Panc1 (cell line): ENCODE results near the gene MAP3K3. TPM values are rescaled to one million over a fixed set of nuclear protein-coding genes. Genes with fewer than 3 reads are reported as not detected.

Source experiments
- ATAC-seq: fragments of 200-7000 bp; cut with Tn5 transposase; 2 replicates; pipeline ENCODE4 v1.9.1; 2020; ENCODE audit warnings: mild to moderate bottlenecking, moderate library complexity
- BruUV-seq: library from RNA; stranded (reverse); fragments of 400-500 nt; replicated peaks from 2 replicates; lab custom pipeline; 2021; lab: Mats Ljungman, UMichigan
- CTCF ChIA-PET: fragments of 300-600 bp; sonication (Branson Sonifier 250); formaldehyde crosslinking; loops from one replicate; lab custom pipeline; 2022; ENCODE audit warnings: antibody characterized with exemption; lab: Charles Lee
- POLR2A ChIA-PET: fragments of 300-600 bp; sonication (Branson Sonifier 250); formaldehyde crosslinking; loops from one replicate; lab custom pipeline; 2022; ENCODE audit warnings: antibody characterized with exemption; lab: Charles Lee
- DNase-seq: peaks from one replicate; pipeline ENCODE4 v3.0.0-alpha.2; 2010; ENCODE audit warnings: low read depth, low spot score
- H3K27ac ChIP-seq: 2 replicates; pipeline ENCODE4 v1.5.1; 2011; ENCODE audit warnings: mild to moderate bottlenecking, low read length, inconsistent platforms
- H3K27me3 ChIP-seq: fragments of 200-500 bp; sonication (Bioruptor generic); 2 replicates; pipeline ENCODE4 v1.6.0; 2014; ENCODE audit warnings: low read length, inconsistent platforms; ENCODE audit not compliant: control insufficient read depth, insufficient read depth
- H3K36me3 ChIP-seq: fragments of 200-500 bp; sonication (Bioruptor generic); 2 replicates; pipeline ENCODE4 v1.5.1; 2014; ENCODE audit warnings: inconsistent platforms, mild to moderate bottlenecking, low read length, moderate library complexity; ENCODE audit not compliant: control insufficient read depth, insufficient read depth
- H3K4me1 ChIP-seq: 2 replicates; pipeline ENCODE4 v1.5.1; 2011; ENCODE audit warnings: inconsistent platforms, mild to moderate bottlenecking, low read length, moderate library complexity; ENCODE audit not compliant: control insufficient read depth, insufficient read depth
- H3K4me3 ChIP-seq, 2 experiments: 2 replicates each; pipeline ENCODE4 v1.5.1; 2011 to 2012; ENCODE audit warnings: low read depth in 2 of 2, low read length in 2 of 2, mild to moderate bottlenecking in 2 of 2, inconsistent platforms in 1 of 2, moderate library complexity in 1 of 2
- H3K9me3 ChIP-seq: fragments of 200-500 bp; sonication (Bioruptor generic); 2 replicates; pipeline ENCODE4 v1.5.1; 2014; ENCODE audit warnings: low read depth, mild to moderate bottlenecking, inconsistent platforms, low read length, moderate library complexity; ENCODE audit not compliant: control insufficient read depth, insufficient read depth
- CTCF ChIP-seq: fragments of 450-650 bp; IDR thresholded peaks from 2 replicates; pipeline ENCODE4 v1.5.1; 2017; ENCODE audit warnings: mild to moderate bottlenecking
- POLR2AphosphoS5 ChIP-seq: IDR thresholded peaks from 2 replicates; pipeline ENCODE4 v1.6.1; 2012; ENCODE audit warnings: mild to moderate bottlenecking, low read depth, low read length, moderate library complexity
- REST ChIP-seq, 2 experiments: IDR thresholded peaks; 2 replicates each; pipeline ENCODE4 v1.6.1; 2011 to 2012; ENCODE audit warnings: low read depth in 2 of 2, control low read depth in 1 of 2, low read length in 1 of 2, mild to moderate bottlenecking in 1 of 2, moderate library complexity in 1 of 2; ENCODE audit not compliant: insufficient read depth in 1 of 2
- SIN3A ChIP-seq: IDR thresholded peaks from 2 replicates; pipeline ENCODE4 v1.6.1; 2012; ENCODE audit warnings: low read depth, mild to moderate bottlenecking, low read length, moderate library complexity, borderline replicate concordance; ENCODE audit not compliant: insufficient read depth
- TCF7L2 ChIP-seq: IDR thresholded peaks from 2 replicates; pipeline ENCODE4 v1.6.1; 2011; ENCODE audit warnings: mild to moderate bottlenecking, low read depth, low read length, inconsistent platforms
- in situ Hi-C: cut with HindIII; loops from 2 replicates; pipeline ENCODE4 v1.10.0; 2016; ENCODE audit warnings: low sequenced_read_pairs, low pct_unique_long_range_greater_than_20kb
- intact Hi-C: fragments of 100-400 bp; cut with micrococcal nuclease; formaldehyde crosslinking; loops from one replicate; pipeline ENCODE4 v1.10.0; 2022; ENCODE audit not compliant: unreplicated experiment
- total RNA-seq: library from RNA; stranded (reverse); gene quantifications from one replicate; pipeline ENCODE4 v1.2.1, GENCODE V29; 2021; ENCODE audit not compliant: unreplicated experiment

MAP3K3 gene
- total RNA-seq, 1 experiment from 2014 or later = 22.3 TPM

- H3K4me1 ChIP-seq = peaks cover 10% of the 10 kb centered on the region
- ATAC-seq (no peak), DNase-seq (no peak)
- H3K27ac ChIP-seq = no peak overlapping the region
- CTCF ChIA-PET = no interaction called here
- in situ Hi-C loops = no loop called here
- H3K4me3 ChIP-seq = no peak overlapping the region
- intact Hi-C loops = no loop called here
- TF ChIP-seq TCF7L2 (no peak), REST (IDR thresholded peaks at IDR 0.05; ENCODE audit: insufficient read depth in 1 of 2, low read depth in 2 of 2, low read length in 1 of 2) (no peak), CTCF (no peak), POLR2AphosphoS5 (no peak), SIN3A (no peak)
- no peaks in the 10 kb centered on the region for H3K36me3 ChIP-seq
- no peaks in the 10 kb centered on the region for H3K9me3 ChIP-seq
- H3K27me3 ChIP-seq = no peaks in the 10 kb centered on the region
- POLR2A ChIA-PET = no interaction called here
- BruUV-seq = no TSS peak
These were observed 50.6 kb downstream of the MAP3K3 start for GRCh38 chr17:63672856-63673255.

- CTCF ChIA-PET = interaction anchor here (0.6 to 1.0 kb wide), 2 partner anchors 13 to 103 kb away, joined by 3 read pairs; no protein-coding TSS in a partner anchor
- peak; percentile 26; the same call in 1 of the 2 replicates for ATAC-seq
These were observed 53.0 kb downstream of the MAP3K3 start for GRCh38 chr17:63675231-63675606.

More at GRCh38 chr17:63675231-63675606, 53.0 kb downstream of the MAP3K3 start:
- H3K27ac ChIP-seq = peak overlapping the region; percentile 51
- no TSS peak for BruUV-seq
- H3K9me3 ChIP-seq = no peaks in the 10 kb centered on the region
- no peak for DNase-seq
- H3K36me3 ChIP-seq = no peaks in the 10 kb centered on the region
- H3K4me1 ChIP-seq = peaks cover 10% of the 10 kb centered on the region
- POLR2A ChIA-PET = interaction anchor here (0.5 to 0.6 kb wide), 2 partner anchors 19 to 73 kb away, joined by 4 to 17 read pairs; no protein-coding TSS in a partner anchor
- no peak overlapping the region for H3K4me3 ChIP-seq
- TF ChIP-seq SIN3A = no peak
- TF ChIP-seq TCF7L2 = no peak
- TF ChIP-seq CTCF = no peak
- TF ChIP-seq REST (IDR thresholded peaks at IDR 0.05; ENCODE audit: insufficient read depth in 1 of 2, low read depth in 2 of 2, low read length in 1 of 2) = no peak
- TF ChIP-seq POLR2AphosphoS5 = no peak
- in situ Hi-C loops = no loop called here
- intact Hi-C loops = no loop called here
- H3K27me3 ChIP-seq = no peaks in the 10 kb centered on the region
